Measurements from ENCODE around the gene FHOD3. TPM values are rescaled to one million over a fixed set of nuclear protein-coding genes. Genes with fewer than 3 reads are reported as not detected.

FHOD3 gene
- total RNA-seq, 1 donor = not detected

GRCh38 chr18:36680042-36680441, 382.5 kb downstream of the FHOD3 start:
- DNase-seq (ENCODE audit: low read depth in 2 of 3, low spot score in 2 of 3) = no peak

GRCh38 chr18:36685580-36685979, 388.1 kb downstream of the FHOD3 start:
- no peak for DNase-seq (ENCODE audit: low read depth in 2 of 3, low spot score in 2 of 3)

GRCh38 chr18:36688020-36688965, 390.8 kb downstream of the FHOD3 start:
- DNase-seq (ENCODE audit: low read depth in 2 of 3, low spot score in 2 of 3) = peak in 2 of 3 donors; percentile 30 to 77

- no peak for DNase-seq (ENCODE audit: low read depth in 2 of 3, low spot score in 2 of 3)
These were observed 394.9 kb downstream of the FHOD3 start for GRCh38 chr18:36692371-36692770.

GRCh38 chr18:36692921-36693332, 395.4 kb downstream of the FHOD3 start:
- DNase-seq (ENCODE audit: low read depth in 2 of 3, low spot score in 2 of 3) = no peak

GRCh38 chr18:36693931-36694620, 396.6 kb downstream of the FHOD3 start:
- DNase-seq (ENCODE audit: low read depth in 2 of 3, low spot score in 2 of 3) = no peak

- DNase-seq (ENCODE audit: low read depth in 2 of 3, low spot score in 2 of 3) = no peak
These were observed 398.3 kb downstream of the FHOD3 start for GRCh38 chr18:36695806-36696205.

- DNase-seq (ENCODE audit: low read depth in 2 of 3, low spot score in 2 of 3) = no peak
These were observed 400.4 kb downstream of the FHOD3 start for GRCh38 chr18:36697905-36698304.

- no peak for DNase-seq (ENCODE audit: low read depth in 2 of 3, low spot score in 2 of 3)
These were observed 403.4 kb downstream of the FHOD3 start for GRCh38 chr18:36700955-36701354.

- no peak for DNase-seq (ENCODE audit: low read depth in 2 of 3, low spot score in 2 of 3)
These were observed 405.0 kb downstream of the FHOD3 start for GRCh38 chr18:36702401-36703013.

GRCh38 chr18:36704156-36704555, 406.6 kb downstream of the FHOD3 start:
- no peak for DNase-seq (ENCODE audit: low read depth in 2 of 3, low spot score in 2 of 3)

GRCh38 chr18:36706134-36706881, 408.8 kb downstream of the FHOD3 start:
- DNase-seq (ENCODE audit: low read depth in 2 of 3, low spot score in 2 of 3) = no peak

- no peak for DNase-seq (ENCODE audit: low read depth in 2 of 3, low spot score in 2 of 3)
These were observed 410.9 kb downstream of the FHOD3 start for GRCh38 chr18:36708366-36708765.

- no peak for DNase-seq (ENCODE audit: low read depth in 2 of 3, low spot score in 2 of 3)
These were observed 411.8 kb downstream of the FHOD3 start for GRCh38 chr18:36709315-36709714.

- DNase-seq (ENCODE audit: low read depth in 2 of 3, low spot score in 2 of 3) = no peak
These were observed 413.7 kb downstream of the FHOD3 start for GRCh38 chr18:36711014-36711725.

GRCh38 chr18:36711813-36712444, 414.4 kb downstream of the FHOD3 start:
- DNase-seq (ENCODE audit: low read depth in 2 of 3, low spot score in 2 of 3) = no peak

GRCh38 chr18:36714476-36714875, 417.0 kb downstream of the FHOD3 start:
- no peak for DNase-seq (ENCODE audit: low read depth in 2 of 3, low spot score in 2 of 3)

GRCh38 chr18:36717422-36718110, 420.1 kb downstream of the FHOD3 start:
- DNase-seq (ENCODE audit: low read depth in 2 of 3, low spot score in 2 of 3) = no peak

All from hematopoietic multipotent progenitor cell (in vitro differentiated cells).